Measurements from ENCODE around the gene INPP5F.

- TF ChIP-seq EZH2 (IDR thresholded peaks at IDR 0.05; ENCODE audit: insufficient read depth, poor library complexity, severe bottlenecking) (no peak), EZH2phosphoT487 (IDR thresholded peaks at IDR 0.05; ENCODE audit: insufficient read depth, low read depth) (no peak)
These were observed 25.4 kb upstream of the INPP5F start for GRCh38 chr10:119700321-119700954.
